Activated CD4-positive, alpha-beta T cell treated with anti-CD3 and anti-CD28 coated beads, Interleukin-2, amount 50 U/mL, for 24 hours (primary cell): ENCODE measurements around the gene CYP3A7.
"Not testable (repeated sequence)": the region's sequence is repeated elsewhere in the genome, so short reads cannot be mapped to it uniquely, and the experiment has no call there.

Source experiments
- DNase-seq, 2 donors: peaks; one replicate each; pipeline ENCODE4 v3.0.0-alpha.2; 2020; ENCODE audit warnings: low read depth in 1 of 2, low spot score in 1 of 2

The CYP3A7 gene

GRCh38 chr7:99742737-99743394, 7.9 kb upstream of the CYP3A7 start:
- no peak for DNase-seq

- DNase-seq, result no peak
These were observed 6.4 kb upstream of the CYP3A7 start for GRCh38 chr7:99741441-99741795.

- no peak for DNase-seq
These were observed 5.8 kb upstream of the CYP3A7 start for GRCh38 chr7:99740573-99741440.

- DNase-seq, result no peak
These were observed 4.9 kb upstream of the CYP3A7 start for GRCh38 chr7:99739699-99740572.

- DNase-seq, result no peak
These were observed 2.7 kb upstream of the CYP3A7 start for GRCh38 chr7:99737726-99738125.

GRCh38 chr7:99736667-99737066, 1.7 kb upstream of the CYP3A7 start:
- DNase-seq, result not testable (repeated sequence)

- DNase-seq, result no peak
These were observed 1.5 kb downstream of the CYP3A7 start for GRCh38 chr7:99733448-99733847.

- no peak for DNase-seq
These were observed 2.0 kb downstream of the CYP3A7 start for GRCh38 chr7:99733003-99733402.

GRCh38 chr7:99731638-99732374, 3.2 kb downstream of the CYP3A7 start:
- no peak for DNase-seq

- no peak for DNase-seq
These were observed 4.0 kb downstream of the CYP3A7 start for GRCh38 chr7:99730992-99731391.

GRCh38 chr7:99730238-99730810, 4.7 kb downstream of the CYP3A7 start:
- DNase-seq, result no peak

GRCh38 chr7:99729486-99730237, 5.3 kb downstream of the CYP3A7 start:
- no peak for DNase-seq

- DNase-seq, result no peak
These were observed 6.4 kb downstream of the CYP3A7 start for GRCh38 chr7:99728615-99729014.

- not testable (repeated sequence) for DNase-seq
These were observed 11.8 kb downstream of the CYP3A7 start for GRCh38 chr7:99723201-99723600.

- no peak for DNase-seq
These were observed 14.0 kb downstream of the CYP3A7 start for GRCh38 chr7:99720800-99721595.

GRCh38 chr7:99719996-99720769, 14.8 kb downstream of the CYP3A7 start:
- DNase-seq, result no peak

GRCh38 chr7:99713995-99714570, 20.9 kb downstream of the CYP3A7 start:
- no peak for DNase-seq
